ENCODE results near the gene CENPH. TPM values are rescaled to one million over a fixed set of nuclear protein-coding genes. Genes with fewer than 3 reads are reported as not detected.

CENPH gene
- total and polyA plus RNA-seq, 2 of the 13 experiments (the other 11 are each of a cell fraction or from before 2014, with no cell fraction given): 11.2 to 28.8 TPM

DNA sequence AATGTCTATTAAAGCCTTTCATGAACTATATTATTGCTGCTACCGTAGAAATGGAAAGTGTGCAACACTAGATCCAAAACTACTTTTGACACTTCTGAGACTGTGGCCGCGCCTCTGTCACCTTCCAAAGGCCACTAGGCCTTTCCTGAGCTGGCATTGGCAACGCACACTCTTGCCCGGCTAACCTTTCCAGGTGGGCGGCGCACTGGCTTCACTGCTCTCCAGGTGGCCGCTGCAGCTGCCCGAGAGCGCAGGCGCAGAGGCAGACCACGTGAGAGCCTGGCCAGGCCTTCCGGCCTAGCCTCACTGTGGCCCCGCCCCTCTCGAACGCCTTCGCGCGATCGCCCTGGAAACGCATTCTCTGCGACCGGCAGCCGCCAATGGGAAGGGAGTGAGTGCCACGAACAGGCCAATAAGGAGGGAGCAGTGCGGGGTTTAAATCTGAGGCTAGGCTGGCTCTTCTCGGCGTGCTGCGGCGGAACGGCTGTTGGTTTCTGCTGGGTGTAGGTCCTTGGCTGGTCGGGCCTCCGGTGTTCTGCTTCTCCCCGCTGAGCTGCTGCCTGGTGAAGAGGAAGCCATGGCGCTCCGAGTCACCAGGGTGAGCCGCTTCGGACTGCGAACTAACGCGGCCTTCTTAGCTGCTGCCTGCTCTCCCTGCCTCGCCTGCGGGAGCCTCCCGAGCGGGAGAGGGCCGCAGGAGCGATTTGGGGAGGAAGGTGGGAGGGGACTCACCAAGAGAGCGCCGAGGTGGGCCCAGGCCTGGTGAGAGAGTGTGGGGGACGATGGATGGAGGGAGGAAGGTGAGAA is 22.5 kb upstream of the CENPH start, which contains the start of gene CCNB1 (continued):
- TF ChIP-seq, protein P1, sequence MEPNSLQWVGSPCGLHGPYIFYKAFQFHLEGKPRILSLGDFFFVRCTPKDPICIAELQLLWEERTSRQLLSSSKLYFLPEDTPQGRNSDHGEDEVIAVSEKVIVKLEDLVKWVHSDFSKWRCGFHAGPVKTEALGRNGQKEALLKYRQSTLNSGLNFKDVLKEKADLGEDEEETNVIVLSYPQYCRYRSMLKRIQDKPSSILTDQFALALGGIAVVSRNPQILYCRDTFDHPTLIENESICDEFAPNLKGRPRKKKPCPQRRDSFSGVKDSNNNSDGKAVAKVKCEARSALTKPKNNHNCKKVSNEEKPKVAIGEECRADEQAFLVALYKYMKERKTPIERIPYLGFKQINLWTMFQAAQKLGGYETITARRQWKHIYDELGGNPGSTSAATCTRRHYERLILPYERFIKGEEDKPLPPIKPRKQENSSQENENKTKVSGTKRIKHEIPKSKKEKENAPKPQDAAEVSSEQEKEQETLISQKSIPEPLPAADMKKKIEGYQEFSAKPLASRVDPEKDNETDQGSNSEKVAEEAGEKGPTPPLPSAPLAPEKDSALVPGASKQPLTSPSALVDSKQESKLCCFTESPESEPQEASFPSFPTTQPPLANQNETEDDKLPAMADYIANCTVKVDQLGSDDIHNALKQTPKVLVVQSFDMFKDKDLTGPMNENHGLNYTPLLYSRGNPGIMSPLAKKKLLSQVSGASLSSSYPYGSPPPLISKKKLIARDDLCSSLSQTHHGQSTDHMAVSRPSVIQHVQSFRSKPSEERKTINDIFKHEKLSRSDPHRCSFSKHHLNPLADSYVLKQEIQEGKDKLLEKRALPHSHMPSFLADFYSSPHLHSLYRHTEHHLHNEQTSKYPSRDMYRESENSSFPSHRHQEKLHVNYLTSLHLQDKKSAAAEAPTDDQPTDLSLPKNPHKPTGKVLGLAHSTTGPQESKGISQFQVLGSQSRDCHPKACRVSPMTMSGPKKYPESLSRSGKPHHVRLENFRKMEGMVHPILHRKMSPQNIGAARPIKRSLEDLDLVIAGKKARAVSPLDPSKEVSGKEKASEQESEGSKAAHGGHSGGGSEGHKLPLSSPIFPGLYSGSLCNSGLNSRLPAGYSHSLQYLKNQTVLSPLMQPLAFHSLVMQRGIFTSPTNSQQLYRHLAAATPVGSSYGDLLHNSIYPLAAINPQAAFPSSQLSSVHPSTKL (CRISPR knock-in tag; IDR thresholded peaks at IDR 0.05): 0 out of 2 replicates have a peak, but pooled peaks have one; percentile 54
- TF ChIP-seq POLR2AphosphoS5 (IDR thresholded peaks at IDR 0.05; ENCODE audit: low read depth, low read length): peak; percentile 86
- peak; percentile 100 for TF ChIP-seq MXI1 (IDR thresholded peaks at IDR 0.05; ENCODE audit: borderline replicate concordance, low read depth, low read length)
- TF ChIP-seq KDM2A (CRISPR knock-in tag; IDR thresholded peaks at IDR 0.05; ENCODE audit: borderline replicate concordance, low read depth): peak; percentile 80; the same call in 1 of the 2 replicates
- TF ChIP-seq KDM5B (CRISPR knock-in tag; IDR thresholded peaks at IDR 0.05; ENCODE audit: borderline replicate concordance): peak; percentile 57; the same call in 1 of the 2 replicates
- no peak for TF ChIP-seq ZNF773 (CRISPR knock-in tag; IDR thresholded peaks at IDR 0.05; ENCODE audit: borderline replicate concordance)
- TF ChIP-seq HDAC1 (CRISPR knock-in tag; IDR thresholded peaks at IDR 0.05): peak; percentile 100
- TF ChIP-seq, protein P2, sequence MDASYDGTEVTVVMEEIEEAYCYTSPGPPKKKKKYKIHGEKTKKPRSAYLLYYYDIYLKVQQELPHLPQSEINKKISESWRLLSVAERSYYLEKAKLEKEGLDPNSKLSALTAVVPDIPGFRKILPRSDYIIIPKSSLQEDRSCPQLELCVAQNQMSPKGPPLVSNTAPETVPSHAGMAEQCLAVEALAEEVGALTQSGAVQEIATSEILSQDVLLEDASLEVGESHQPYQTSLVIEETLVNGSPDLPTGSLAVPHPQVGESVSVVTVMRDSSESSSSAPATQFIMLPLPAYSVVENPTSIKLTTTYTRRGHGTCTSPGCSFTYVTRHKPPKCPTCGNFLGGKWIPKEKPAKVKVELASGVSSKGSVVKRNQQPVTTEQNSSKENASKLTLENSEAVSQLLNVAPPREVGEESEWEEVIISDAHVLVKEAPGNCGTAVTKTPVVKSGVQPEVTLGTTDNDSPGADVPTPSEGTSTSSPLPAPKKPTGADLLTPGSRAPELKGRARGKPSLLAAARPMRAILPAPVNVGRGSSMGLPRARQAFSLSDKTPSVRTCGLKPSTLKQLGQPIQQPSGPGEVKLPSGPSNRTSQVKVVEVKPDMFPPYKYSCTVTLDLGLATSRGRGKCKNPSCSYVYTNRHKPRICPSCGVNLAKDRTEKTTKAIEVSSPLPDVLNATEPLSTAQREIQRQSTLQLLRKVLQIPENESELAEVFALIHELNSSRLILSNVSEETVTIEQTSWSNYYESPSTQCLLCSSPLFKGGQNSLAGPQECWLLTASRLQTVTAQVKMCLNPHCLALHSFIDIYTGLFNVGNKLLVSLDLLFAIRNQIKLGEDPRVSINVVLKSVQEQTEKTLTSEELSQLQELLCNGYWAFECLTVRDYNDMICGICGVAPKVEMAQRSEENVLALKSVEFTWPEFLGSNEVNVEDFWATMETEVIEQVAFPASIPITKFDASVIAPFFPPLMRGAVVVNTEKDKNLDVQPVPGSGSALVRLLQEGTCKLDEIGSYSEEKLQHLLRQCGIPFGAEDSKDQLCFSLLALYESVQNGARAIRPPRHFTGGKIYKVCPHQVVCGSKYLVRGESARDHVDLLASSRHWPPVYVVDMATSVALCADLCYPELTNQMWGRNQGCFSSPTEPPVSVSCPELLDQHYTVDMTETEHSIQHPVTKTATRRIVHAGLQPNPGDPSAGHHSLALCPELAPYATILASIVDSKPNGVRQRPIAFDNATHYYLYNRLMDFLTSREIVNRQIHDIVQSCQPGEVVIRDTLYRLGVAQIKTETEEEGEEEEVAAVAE (CRISPR knock-in tag; IDR thresholded peaks at IDR 0.05; ENCODE audit: borderline replicate concordance): no peak
- TF ChIP-seq, protein P3, sequence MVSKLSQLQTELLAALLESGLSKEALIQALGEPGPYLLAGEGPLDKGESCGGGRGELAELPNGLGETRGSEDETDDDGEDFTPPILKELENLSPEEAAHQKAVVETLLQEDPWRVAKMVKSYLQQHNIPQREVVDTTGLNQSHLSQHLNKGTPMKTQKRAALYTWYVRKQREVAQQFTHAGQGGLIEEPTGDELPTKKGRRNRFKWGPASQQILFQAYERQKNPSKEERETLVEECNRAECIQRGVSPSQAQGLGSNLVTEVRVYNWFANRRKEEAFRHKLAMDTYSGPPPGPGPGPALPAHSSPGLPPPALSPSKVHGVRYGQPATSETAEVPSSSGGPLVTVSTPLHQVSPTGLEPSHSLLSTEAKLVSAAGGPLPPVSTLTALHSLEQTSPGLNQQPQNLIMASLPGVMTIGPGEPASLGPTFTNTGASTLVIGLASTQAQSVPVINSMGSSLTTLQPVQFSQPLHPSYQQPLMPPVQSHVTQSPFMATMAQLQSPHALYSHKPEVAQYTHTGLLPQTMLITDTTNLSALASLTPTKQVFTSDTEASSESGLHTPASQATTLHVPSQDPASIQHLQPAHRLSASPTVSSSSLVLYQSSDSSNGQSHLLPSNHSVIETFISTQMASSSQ (IDR thresholded peaks at IDR 0.05; ENCODE audit: low read depth): no peak
- TF ChIP-seq, protein P3 (CRISPR knock-in tag; IDR thresholded peaks at IDR 0.05; ENCODE audit: borderline replicate concordance): peak; percentile 62; the same call in 1 of the 2 replicates
- TF ChIP-seq MED1 (CRISPR knock-in tag; IDR thresholded peaks at IDR 0.05): no peak
- no peak for TF ChIP-seq HHEX (CRISPR knock-in tag; IDR thresholded peaks at IDR 0.05)
- peak; percentile 71 for TF ChIP-seq RXRA (CRISPR knock-in tag; IDR thresholded peaks at IDR 0.05)

All from HepG2 (cell line).